IPS-11a (cell line): Measurements from ENCODE around the gene RPAIN.
"Not testable (repeated sequence)": the region's sequence is repeated elsewhere in the genome, so short reads cannot be mapped to it uniquely, and the experiment has no call there.

Experiments used
- H3K4me3 ChIP-seq: one replicate; pipeline ENCODE4 v1.5.1; 2013; ENCODE audit warnings: low read depth, low read length, control low read depth

Gene RPAIN

GRCh38 chr17:5429191-5429887 is 9.4 kb downstream of the RPAIN start:
- no peak overlapping the region for H3K4me3 ChIP-seq

GRCh38 chr17:5430413-5430999 is 10.5 kb downstream of the RPAIN start:
- no peak overlapping the region for H3K4me3 ChIP-seq

GRCh38 chr17:5431234-5431633 is 11.3 kb downstream of the RPAIN start:
- H3K4me3 ChIP-seq: not testable (repeated sequence)

- H3K4me3 ChIP-seq: no peak overlapping the region
Measured at GRCh38 chr17:5431949-5432556, 12.1 kb downstream of the RPAIN start.

GRCh38 chr17:5434984-5435383 is 15.0 kb downstream of the RPAIN start:
- H3K4me3 ChIP-seq: no peak overlapping the region

- H3K4me3 ChIP-seq: not testable (repeated sequence)
Measured at GRCh38 chr17:5435781-5436315, 15.9 kb downstream of the RPAIN start.

- peak overlapping the region; percentile 84 for H3K4me3 ChIP-seq
Measured at GRCh38 chr17:5437721-5438317, 17.8 kb downstream of the RPAIN start.

- peak within 1 kb of the TSS; percentile 84 for H3K4me3 ChIP-seq
Measured at GRCh38 chr17:5438716-5439445, 18.9 kb downstream of the RPAIN start, which contains the start of gene C1QBP. TSS of gene C1QBP (minus strand) at chr17:5439155. CDS start at chr17:5439073, 82 bp downstream.

- peak overlapping the region; percentile 84 for H3K4me3 ChIP-seq
Measured at GRCh38 chr17:5439446-5439764, 19.4 kb downstream of the RPAIN start.

- no peak overlapping the region for H3K4me3 ChIP-seq
Measured at GRCh38 chr17:5443728-5444127, 23.7 kb downstream of the RPAIN start.

GRCh38 chr17:5444209-5444608 is 24.2 kb downstream of the RPAIN start:
- H3K4me3 ChIP-seq: no peak overlapping the region

GRCh38 chr17:5446786-5447185 is 26.8 kb downstream of the RPAIN start:
- H3K4me3 ChIP-seq: no peak overlapping the region

GRCh38 chr17:5464717-5465507 is 44.9 kb downstream of the RPAIN start:
- no peak overlapping the region for H3K4me3 ChIP-seq

GRCh38 chr17:5466295-5466694 is 46.3 kb downstream of the RPAIN start:
- H3K4me3 ChIP-seq: no peak overlapping the region

- peak overlapping the region; percentile 74 for H3K4me3 ChIP-seq
Measured at GRCh38 chr17:5467416-5467815, 47.4 kb downstream of the RPAIN start.

- H3K4me3 ChIP-seq: peak overlapping the region; percentile 74
Measured at GRCh38 chr17:5468075-5468473, 48.1 kb downstream of the RPAIN start.

GRCh38 chr17:5472511-5472910 is 52.5 kb downstream of the RPAIN start:
- no peak overlapping the region for H3K4me3 ChIP-seq

- H3K4me3 ChIP-seq: no peak overlapping the region
Measured at GRCh38 chr17:5473906-5474305, 53.9 kb downstream of the RPAIN start.

- H3K4me3 ChIP-seq: no peak overlapping the region
Measured at GRCh38 chr17:5478992-5479391, 59.0 kb downstream of the RPAIN start.

GRCh38 chr17:5480962-5481361 is 61.0 kb downstream of the RPAIN start:
- H3K4me3 ChIP-seq: no peak overlapping the region
